Erythroblast (primary cell): ENCODE data around the gene GSTM4.

Experiments
- DNase-seq, 2 experiments: peaks; one replicate each; lab custom pipeline; 2025; lab: John Stamatoyannopoulos, UW
- GATA1 ChIP-seq: IDR thresholded peaks from 2 replicates; pipeline ENCODE4 v1.6.1; 2011; ENCODE audit warnings: low read depth, mild to moderate bottlenecking, control low read depth, low read length, moderate library complexity
- POLR2A ChIP-seq: IDR thresholded peaks from 2 replicates; pipeline ENCODE4 v1.6.1; 2011; ENCODE audit warnings: mild to moderate bottlenecking, low read length

Gene GSTM4

GRCh38 chr1:109655615-109656519 lies at the start of gene GSTM4:
Gene GSTM4, plus strand, starts transcription at chr1:109656099. Its CDS starts 291 bp downstream, at chr1:109656390.
- TF ChIP-seq POLR2A, result peak; percentile 59
- no peak for TF ChIP-seq GATA1
- DNase-seq, result peak; percentile 74 to 76

GRCh38 chr1:109609881-109610280 lies 46.0 kb upstream of the GSTM4 start:
- TF ChIP-seq POLR2A (no peak), GATA1 (no peak)
- no peak for DNase-seq

- TF ChIP-seq POLR2A, result no peak
- TF ChIP-seq GATA1, result no peak
- DNase-seq, result no peak
These were observed 45.1 kb upstream of the GSTM4 start for GRCh38 chr1:109610609-109611307.

GRCh38 chr1:109611308-109611990 lies 44.5 kb upstream of the GSTM4 start:
- DNase-seq, result no peak
- TF ChIP-seq GATA1, result no peak
- TF ChIP-seq POLR2A, result no peak

- no peak for DNase-seq
- TF ChIP-seq GATA1, result no peak
- TF ChIP-seq POLR2A, result no peak
These were observed 42.3 kb upstream of the GSTM4 start for GRCh38 chr1:109613361-109614147.

GRCh38 chr1:109615879-109616278 lies 40.0 kb upstream of the GSTM4 start:
- DNase-seq, result no peak

GRCh38 chr1:109616391-109616790 lies 39.5 kb upstream of the GSTM4 start:
- no peak for TF ChIP-seq GATA1
- no peak for TF ChIP-seq POLR2A
- DNase-seq, result no peak

More at GRCh38 chr1:109615879-109616278, 40.0 kb upstream of the GSTM4 start:
- TF ChIP-seq POLR2A, result no peak
- TF ChIP-seq GATA1, result no peak

GRCh38 chr1:109617291-109617801 lies 38.6 kb upstream of the GSTM4 start:
- DNase-seq, result no peak
- TF ChIP-seq GATA1, result no peak
- no peak for TF ChIP-seq POLR2A

- TF ChIP-seq GATA1 (no peak), POLR2A (no peak)
- DNase-seq, result no peak
These were observed 37.0 kb upstream of the GSTM4 start for GRCh38 chr1:109618661-109619575.

- TF ChIP-seq POLR2A (peak; percentile 48), GATA1 (no peak)
- DNase-seq, result peak; percentile 74 to 77
These were observed 36.1 kb upstream of the GSTM4 start, which contains the start of the genes AMPD2 and GNAT2 for GRCh38 chr1:109619576-109620400. Gene AMPD2, plus strand, starts transcription at chr1:109619837. Its CDS starts 1,339 bp downstream, at chr1:109621176. Gene GNAT2, minus strand, starts transcription at chr1:109619616. Its CDS starts 6,746 bp downstream, at chr1:109612870.

- TF ChIP-seq GATA1 (no peak), POLR2A (no peak)
- DNase-seq, result no peak
These were observed 35.5 kb upstream of the GSTM4 start for GRCh38 chr1:109620401-109620791.
